Hematopoietic multipotent progenitor cell (in vitro differentiated cells): ENCODE results near the gene PPP1R12C. TPM values are rescaled to one million over a fixed set of nuclear protein-coding genes. Genes with fewer than 3 reads are reported as not detected.
"Not testable (repeated sequence)": the region's sequence is repeated elsewhere in the genome, so short reads cannot be mapped to it uniquely, and the experiment has no call there.

ENCODE experiments used
- DNase-seq, 3 donors: peaks; one replicate each; pipeline ENCODE4 v3.0.0-alpha.2; 2011 to 2015; ENCODE audit warnings: low read depth in 2 of 3, low spot score in 2 of 3
- total RNA-seq: library from RNA; depleted of rRNA; stranded (reverse); fragments of >200 nt; gene quantifications from one replicate; pipeline ENCODE4 v1.2.3, GENCODE V29; 2012

PPP1R12C gene
- total RNA-seq, 1 donor: 43.4 TPM

DNA sequence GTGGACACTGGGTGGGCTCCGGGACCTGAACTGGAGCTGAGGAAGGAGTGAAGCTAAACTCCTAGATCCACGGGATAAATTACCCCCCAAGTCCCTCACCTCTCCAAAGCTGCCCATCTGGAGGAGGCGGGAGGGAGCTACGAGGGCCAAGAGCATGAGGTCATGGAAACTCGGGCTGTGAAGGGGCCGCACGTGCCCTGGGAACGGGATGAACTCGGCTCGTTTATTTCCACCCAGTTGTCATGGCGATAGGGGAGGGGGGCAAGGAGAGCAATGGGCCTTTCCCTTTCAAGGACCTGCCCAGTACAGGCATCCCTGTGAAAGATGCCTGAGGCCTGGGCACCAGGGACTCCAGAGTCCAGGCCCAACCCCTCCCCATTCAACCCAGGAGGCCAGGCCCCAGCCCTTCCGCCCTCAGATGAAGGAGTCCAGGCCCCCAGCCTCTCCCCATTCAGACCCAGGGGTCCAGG lies 3.8 kb downstream of the PPP1R12C start:
- no peak for DNase-seq

GRCh38 chr19:55112777-55113569 lies 4.5 kb downstream of the PPP1R12C start:
- no peak for DNase-seq

DNA sequence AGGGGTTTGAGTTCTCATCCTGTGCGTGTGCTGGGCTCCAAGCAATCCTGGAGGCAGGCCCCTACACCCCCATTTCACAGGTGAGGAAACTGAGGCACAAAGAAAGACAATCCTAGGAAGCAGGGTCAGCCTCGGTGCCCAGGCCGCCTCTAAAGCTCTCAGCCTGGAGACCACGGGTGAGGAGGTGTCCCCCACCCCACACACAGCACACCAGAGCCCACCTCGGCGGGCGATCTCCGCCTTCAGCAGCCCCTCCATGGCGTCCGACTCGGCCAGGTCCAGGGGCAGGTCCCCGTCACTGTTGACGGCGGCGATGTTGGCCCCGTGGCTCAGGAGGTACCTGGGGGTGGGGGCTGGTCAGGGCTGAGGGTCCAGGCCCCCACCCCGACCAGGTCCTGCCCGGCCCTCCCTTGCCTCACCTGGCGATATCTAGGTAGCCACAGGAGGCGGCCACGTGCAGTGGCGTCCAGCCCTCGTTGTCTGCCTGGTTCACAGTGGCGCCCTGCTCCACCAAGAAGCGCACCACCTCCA lies 5.1 kb downstream of the PPP1R12C start:
- DNase-seq: no peak

DNA sequence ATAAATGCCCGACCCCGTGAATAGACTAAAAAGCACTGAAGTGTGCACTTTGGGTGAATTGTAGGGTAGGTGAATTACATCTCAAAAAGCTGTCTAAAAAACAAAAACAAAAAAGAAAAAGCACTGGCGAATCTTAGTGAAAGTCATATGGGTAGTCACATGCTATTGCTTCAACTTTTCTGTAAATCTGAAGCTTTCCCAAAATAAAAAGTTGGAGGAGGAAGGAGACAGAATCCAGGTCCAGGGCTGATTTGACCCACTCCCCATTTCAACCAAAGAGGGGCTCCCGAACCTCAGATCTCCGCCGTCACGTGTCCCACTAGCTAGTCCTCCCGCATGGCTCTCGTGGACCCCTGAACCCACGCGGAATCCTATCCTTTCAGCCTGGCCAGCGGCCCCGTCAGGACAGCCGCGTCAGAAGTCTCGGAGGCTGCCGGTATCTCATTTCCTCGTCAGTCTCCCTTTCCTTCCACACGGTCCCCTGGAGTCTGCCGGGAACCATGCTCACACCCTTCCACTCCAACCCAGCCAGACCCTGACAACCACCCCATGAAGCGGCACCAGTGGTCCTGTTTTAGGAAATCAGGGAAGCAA lies 6.1 kb downstream of the PPP1R12C start:
- DNase-seq: no peak

DNA sequence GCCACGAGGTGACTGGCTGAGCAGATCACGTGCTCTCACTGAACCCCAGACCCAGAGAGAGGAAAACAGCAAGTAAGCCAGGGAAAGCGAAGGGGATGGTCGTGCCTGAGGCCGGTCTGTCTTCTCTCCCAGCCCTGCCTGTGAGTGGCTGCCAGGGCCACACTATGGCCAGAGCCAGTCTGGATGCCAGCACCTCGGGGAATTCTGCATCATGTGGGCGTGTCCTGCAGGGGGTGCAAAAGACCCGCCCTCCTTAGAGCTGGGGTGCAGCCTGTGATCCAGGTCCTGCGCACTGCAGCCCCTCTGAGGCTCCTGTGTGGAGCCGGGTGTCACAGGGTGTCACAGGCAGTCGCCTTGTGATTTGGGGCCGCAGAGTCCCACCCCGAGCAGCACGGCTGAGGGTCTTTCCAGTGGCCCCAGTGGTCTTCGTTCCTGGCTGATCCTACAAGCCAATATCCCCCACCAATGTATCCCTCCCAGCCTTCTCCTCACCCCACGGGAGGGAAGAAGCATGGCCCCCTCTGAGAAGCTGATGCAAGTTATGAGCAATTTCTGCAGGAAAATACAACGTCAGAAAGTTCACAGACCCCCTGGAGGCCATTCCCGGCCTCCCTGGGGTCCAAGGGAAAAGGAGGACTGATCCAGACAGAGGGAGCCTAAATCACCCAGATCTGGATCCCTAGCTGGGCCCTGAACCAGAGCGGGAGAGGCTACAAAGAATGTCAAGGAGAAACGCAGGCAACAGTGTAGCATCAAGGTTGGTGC lies 7.7 kb downstream of the PPP1R12C start:
- no peak for DNase-seq

DNA sequence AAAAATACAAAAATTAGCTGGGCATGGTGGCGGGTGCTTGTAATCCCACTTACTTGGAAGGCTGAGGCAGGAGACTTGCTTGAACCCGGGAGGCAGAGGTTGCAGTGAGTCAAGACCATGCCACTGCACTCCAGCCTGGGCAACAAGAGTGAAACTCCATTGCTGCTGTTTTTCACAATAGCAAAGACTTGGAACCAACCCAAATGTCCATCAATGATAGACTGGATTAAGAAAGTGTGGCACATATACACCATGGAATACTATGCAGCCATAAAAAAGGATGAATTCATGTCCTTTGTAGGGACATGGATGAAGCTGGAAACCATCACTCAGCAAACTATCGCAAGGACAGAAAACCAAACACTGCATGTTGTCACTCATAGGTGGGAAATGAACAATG lies 10.2 kb downstream of the PPP1R12C start:
- not testable (repeated sequence) for DNase-seq

GRCh38 chr19:55106591-55106990 lies 10.8 kb downstream of the PPP1R12C start:
- no peak for DNase-seq

DNA sequence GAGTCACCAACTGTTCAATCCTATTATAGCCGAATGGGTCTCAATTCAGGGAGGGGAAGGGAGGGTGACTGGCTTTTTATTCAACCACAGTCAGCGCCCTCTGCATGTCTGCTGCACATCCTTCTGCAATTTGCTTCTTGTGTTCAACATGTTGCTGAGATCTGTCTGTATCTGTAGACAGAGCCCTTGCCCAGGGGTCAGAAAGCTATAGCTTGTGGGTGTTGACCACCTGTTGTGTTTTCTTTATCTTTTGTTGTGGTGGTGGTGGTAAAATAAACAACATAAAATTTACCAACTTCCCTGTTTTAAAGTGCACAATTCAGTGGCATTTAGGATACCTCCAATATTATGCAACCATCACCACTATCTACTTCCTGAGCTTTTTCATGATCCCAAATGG lies 12.2 kb downstream of the PPP1R12C start:
- DNase-seq: no peak

- no peak for DNase-seq
Measured at GRCh38 chr19:55103190-55103589, 14.2 kb downstream of the PPP1R12C start.

DNA sequence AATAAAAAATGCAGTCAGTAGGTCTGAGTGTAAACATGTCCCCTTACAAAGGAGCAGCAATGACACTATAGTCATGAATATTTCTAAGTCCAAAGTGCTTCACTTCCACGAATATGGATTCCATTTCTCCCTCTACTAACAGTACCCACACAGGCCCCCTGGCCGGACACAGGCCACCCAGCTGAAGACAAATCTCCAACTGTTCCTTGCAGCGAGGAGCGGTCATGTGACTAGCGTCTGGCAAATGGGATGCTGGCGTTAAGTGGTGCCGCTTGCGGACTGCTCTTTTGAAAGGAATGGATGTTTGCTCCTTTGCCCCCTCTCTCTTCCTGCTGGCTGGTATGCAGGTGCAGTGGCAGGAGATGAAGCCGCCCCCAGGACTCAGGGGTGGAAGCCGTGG lies 16.2 kb downstream of the PPP1R12C start:
- no peak for DNase-seq

DNA sequence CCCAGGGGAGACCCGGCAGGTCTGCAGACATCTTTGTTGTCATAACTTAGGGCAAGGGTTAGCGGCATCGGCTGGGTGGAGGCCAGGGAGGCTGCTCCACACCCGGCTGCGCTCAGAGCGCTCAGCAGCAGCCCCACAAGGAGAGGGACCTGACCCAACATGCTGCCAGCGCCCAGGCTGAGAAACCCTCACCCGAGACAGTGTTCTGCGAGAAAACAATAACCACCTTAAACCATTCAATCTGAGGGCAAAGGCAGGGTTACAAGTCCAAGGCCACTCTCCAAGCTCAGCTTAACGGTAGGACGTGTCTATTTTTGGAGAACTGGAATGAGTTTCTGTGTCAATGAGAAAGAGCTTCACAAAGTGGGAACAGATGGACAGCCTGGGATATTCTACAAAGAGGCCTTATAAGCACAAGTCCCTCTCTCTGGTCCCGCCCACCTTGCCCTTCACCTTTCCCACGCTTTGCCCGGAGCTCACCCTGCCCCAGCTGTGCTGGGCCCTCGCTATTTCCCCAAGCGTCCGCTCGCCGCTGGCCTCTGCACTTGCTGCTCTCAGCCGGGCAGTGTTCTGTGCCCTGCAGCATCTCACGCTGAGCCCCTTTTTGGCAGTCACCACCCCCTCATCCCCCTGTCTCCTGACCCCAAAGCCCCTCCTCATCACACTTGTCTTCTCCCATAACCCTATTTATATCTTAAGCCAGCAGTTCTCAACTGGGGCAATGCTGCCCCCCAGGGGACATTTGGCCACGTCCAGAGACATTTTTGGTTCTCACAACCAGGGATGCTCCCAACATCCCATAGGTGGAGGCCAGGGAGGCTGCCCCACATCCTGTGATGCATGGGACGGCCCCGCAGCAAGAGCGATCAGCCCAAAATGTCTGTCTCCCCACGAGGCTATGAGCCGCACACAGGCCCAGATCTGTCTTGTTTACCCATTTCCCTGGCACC lies 17.6 kb downstream of the PPP1R12C start:
- DNase-seq: no peak

GRCh38 chr19:55098716-55099556 lies 18.5 kb downstream of the PPP1R12C start:
- no peak for DNase-seq

DNA sequence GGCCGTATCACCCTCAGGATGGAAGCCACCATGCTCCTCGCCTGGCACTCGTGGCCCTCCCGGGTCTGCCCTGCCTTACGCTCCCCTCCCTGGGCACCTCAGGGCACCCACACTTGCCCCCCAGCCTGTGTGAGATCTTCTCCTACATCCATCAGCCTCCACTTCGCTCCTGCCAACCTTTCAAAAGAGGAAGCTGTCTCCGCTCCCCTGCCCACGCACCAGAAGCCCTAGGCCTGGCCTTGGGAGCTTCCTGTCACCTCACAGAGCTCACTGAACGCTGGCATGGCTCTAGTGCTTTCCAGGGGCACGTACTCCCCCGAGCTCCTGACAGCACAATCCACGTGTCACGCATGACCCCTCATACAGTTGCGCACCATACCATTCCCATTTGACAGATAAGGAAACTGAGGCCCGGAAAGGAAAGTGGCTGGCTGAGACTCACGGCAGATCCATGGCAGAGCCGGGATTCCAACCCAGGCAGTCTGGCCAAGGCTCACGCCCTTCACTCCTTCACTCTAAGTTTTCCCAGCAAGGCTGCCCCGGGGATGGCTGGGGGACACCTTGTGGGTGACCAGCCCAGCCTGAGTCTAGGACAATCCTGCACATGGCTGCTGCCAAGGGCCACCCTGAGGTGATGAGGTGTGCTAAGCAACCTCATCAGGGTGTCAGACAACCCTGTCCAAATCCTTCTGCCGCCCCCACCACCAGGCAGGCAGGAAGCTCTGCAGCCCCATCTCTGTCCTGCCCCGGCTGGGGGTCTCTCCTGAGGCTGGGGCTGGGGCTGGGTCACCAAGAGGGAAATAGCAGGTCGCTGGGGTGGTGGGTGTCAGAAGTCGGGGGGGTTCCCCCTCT lies 19.3 kb downstream of the PPP1R12C start:
- DNase-seq: peak in 1 of 3 donors; percentile 63

DNA sequence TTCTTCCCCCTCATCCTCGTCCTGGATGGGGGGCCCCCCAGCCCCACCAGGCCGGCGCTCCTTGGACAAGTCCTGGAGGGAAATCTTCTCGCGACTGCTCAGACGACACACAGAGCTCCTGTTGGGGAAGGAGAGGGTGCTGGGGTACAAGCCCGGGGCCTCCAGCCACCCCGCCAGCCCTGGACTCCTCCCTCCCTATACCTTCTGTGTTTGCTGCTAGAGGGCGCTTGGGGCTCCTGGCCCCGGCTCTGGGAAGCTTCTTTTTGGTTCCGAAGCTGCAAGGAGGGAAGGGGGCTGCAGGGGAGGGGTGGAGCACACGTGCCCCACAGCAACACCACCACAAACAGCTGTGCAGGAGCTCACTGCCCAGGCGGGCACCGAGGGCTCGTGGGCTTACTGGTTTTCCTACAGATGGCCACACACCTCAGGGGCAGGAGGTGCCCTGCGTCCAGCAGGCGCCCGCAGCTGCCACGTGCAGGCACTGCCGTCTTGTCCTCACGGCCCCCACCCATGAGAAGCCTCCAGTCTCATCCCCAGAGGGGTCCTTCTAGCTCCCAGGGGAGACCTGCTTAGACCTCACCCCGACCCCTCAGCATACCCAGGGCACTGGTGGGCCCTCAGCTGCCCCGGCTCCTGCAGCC lies 21.3 kb downstream of the PPP1R12C start:
- no peak for DNase-seq

DNA sequence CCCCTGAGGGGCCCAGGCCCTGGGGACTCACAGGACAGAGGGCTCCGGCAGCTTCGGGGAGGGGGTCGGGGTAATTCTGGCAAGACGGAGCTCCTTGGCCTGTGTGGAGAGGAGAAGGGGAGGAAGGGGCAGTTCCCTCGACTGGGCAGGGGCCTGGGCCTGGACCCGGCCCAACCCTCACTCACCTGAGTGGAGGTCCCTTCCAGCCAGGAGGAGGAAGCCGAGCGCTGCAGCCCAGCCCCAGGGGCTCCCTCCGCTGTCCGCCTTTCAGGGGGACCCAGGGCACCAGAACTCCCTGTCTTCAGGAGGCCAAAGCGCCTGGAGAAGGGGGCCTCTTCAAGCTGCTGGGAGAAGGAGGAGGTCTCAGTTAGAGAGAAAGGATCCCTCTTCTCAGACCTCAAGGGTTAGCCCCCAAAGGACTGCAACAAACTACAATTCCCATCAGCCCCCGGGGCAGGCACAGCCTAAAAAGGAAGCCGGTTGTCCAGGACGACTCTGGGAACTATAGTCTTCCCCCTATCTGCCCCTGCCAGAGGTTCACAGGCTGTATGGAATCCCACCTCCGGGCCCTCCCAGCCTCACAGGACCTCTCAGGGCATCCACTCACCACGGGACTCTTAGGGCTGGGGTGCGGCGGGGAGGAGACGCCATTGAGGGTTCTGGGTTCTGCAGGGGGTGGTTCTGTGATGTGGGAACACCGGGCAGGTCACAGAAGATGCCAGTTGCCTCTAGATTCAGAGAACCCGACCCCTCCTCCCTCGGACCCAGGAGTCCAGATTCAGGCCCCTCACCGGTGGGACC lies 22.0 kb downstream of the PPP1R12C start:
- no peak for DNase-seq

DNA sequence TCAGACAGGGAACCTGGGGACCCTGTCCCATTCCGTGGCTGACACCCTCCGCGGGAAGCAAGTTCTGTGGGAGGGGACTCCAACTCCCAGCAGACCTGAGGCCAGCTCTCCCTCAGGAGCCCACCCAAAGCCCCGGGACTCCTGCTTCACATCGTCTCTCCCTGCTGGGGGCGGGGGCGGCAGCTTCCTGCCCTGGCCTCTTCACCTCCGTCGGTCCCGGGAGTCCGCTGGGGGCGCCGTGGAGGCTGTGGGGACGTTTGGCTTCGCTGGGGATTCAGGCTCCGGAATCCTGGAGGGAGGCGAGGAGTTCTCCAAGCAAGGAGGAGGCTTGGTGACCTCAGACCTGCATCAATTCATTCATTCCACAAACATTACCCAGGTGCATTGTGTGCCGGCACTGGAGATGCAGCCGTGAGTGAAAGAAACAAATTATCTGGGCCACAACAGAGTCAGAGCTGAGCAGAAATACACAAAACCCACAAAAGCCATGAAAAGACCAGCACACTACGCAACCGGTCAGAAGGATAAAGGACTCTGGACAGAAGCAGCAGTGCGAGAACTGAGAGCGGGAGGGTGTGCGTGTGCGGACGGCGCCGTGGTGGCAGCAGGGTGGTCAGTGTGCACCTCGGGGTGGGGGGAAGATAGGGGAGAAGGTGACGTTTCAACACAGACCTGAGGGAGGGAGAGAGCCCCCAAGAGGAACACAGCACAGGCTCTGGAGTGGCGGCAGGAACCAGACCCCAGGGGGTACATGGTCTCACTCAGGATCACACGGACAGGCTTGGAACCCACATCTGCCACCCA lies 22.8 kb downstream of the PPP1R12C start:
- DNase-seq: no peak
